K562 (cell line): ENCODE data around the gene ZNF629. TPM values are rescaled to one million over a fixed set of nuclear protein-coding genes. Genes with fewer than 3 reads are reported as not detected.

ENCODE experiments used
- ARHGAP35 ChIP-seq: fragments of 450-650 bp; IDR thresholded peaks from 2 replicates; pipeline ENCODE4 v1.6.1; 2018; ENCODE audit not compliant: partially characterized antibody
- ATF3 ChIP-seq, 2 experiments: fragments of 450-650 bp in 1 of 2; sonication (generic) in 1 of 2; formaldehyde crosslinking in 1 of 2; IDR thresholded peaks in 1 of 2; conservative IDR thresholded peaks in 1 of 2; 2 replicates each; pipeline versions ENCODE4 v1.6.1 to v1.8.1; 2016 to 2023; ENCODE audit warnings: mild to moderate bottlenecking in 2 of 2, moderate library complexity in 2 of 2, inconsistent platforms in 1 of 2, missing genetic modification reagents in 1 of 2
- BCL6 ChIP-seq: fragments of 250-450 bp; sonication (Bioruptor Pico); IDR thresholded peaks from 2 replicates; pipeline ENCODE4 v1.4.0; 2020
- CCNT2 ChIP-seq: IDR thresholded peaks from 2 replicates; pipeline ENCODE4 v1.6.1; 2011; ENCODE audit warnings: borderline replicate concordance, low read depth, mild to moderate bottlenecking, moderate library complexity, mixed read lengths, low read length; ENCODE audit not compliant: insufficient read length; ENCODE audit errors: extremely low read depth
- ELK3 ChIP-seq: fragments of 450-650 bp; formaldehyde crosslinking; IDR thresholded peaks from 2 replicates; pipeline ENCODE4 v1.4.0; 2020; ENCODE audit warnings: mild to moderate bottlenecking
- GATAD2A ChIP-seq: fragments of 450-650 bp; IDR thresholded peaks from 2 replicates; pipeline ENCODE4 v1.6.1; 2017
- HNRNPUL1 ChIP-seq: fragments of 200-400 bp; formaldehyde crosslinking; IDR thresholded peaks from 2 replicates; pipeline ENCODE4 v1.6.1; 2017; ENCODE audit warnings: low read length
- MAFK ChIP-seq: IDR thresholded peaks from 2 replicates; pipeline ENCODE4 v1.6.1; 2011; ENCODE audit warnings: low read length, improper control_type of control experiment
- MCM3 ChIP-seq: fragments of 450-650 bp; IDR thresholded peaks from 2 replicates; pipeline ENCODE4 v1.6.1; 2016
- PTTG1 ChIP-seq: fragments of 450-650 bp; IDR thresholded peaks from 2 replicates; pipeline ENCODE4 v1.6.1; 2016; ENCODE audit warnings: low read depth, mild to moderate bottlenecking, missing genetic modification characterization, missing compliant biosample characterization
- SPI1 ChIP-seq: IDR thresholded peaks from 2 replicates; pipeline ENCODE4 v1.6.1; 2011; ENCODE audit warnings: low read depth, low read length, control low read depth, borderline replicate concordance
- TAF15 ChIP-seq: fragments of 200-400 bp; formaldehyde crosslinking; IDR thresholded peaks from 2 replicates; pipeline ENCODE4 v1.6.1; 2017; ENCODE audit warnings: mild to moderate bottlenecking, low read depth, low read length, moderate library complexity
- ZBTB17 ChIP-seq: fragments of 450-650 bp; formaldehyde crosslinking; IDR thresholded peaks from 2 replicates; pipeline ENCODE4 v1.4.0; 2020; ENCODE audit warnings: mild to moderate bottlenecking
- ZBTB9 ChIP-seq: fragments of 450-650 bp; formaldehyde crosslinking; IDR thresholded peaks from 2 replicates; pipeline ENCODE4 v1.4.0; 2020; ENCODE audit warnings: mild to moderate bottlenecking, moderate library complexity
- ZNF174 ChIP-seq: fragments of 250-450 bp; sonication (Bioruptor Pico); IDR thresholded peaks from 2 replicates; pipeline ENCODE4 v1.4.0; 2020; ENCODE audit warnings: mild to moderate bottlenecking
- ZNF239 ChIP-seq: fragments of 250-450 bp; sonication (Bioruptor Pico); IDR thresholded peaks from 2 replicates; pipeline ENCODE4 v1.4.0; 2020; ENCODE audit warnings: mild to moderate bottlenecking
- ZNF324 ChIP-seq: fragments of 250-450 bp; sonication (Bioruptor Pico); IDR thresholded peaks from 2 replicates; pipeline ENCODE4 v1.4.0; 2020; ENCODE audit warnings: mild to moderate bottlenecking
- ZNF444 ChIP-seq: fragments of 250-450 bp; sonication (Bioruptor Pico); IDR thresholded peaks from 2 replicates; pipeline ENCODE4 v1.4.0; 2020; ENCODE audit warnings: mild to moderate bottlenecking, moderate library complexity
- polyA plus RNA-seq, 8 experiments: library from polyadenylated mRNA; depleted of rRNA in 4 of 8; stranded (reverse) in 5 of 8; unstranded in 3 of 8; fragments of >200 nt; fragmentation: Nextera tagmentation in 2 of 8; fragmentation: Illumina TruSeq in 1 of 8; extraction: Ambion mirVana in 2 of 8; extraction: Trizol in 1 of 8; gene quantifications; 2 replicates each; pipeline versions ENCODE4 v1.2.1 to v1.2.3, GENCODE V29; 2011 to 2014; ENCODE audit warnings: inconsistent platforms in 1 of 8, missing spikeins in 1 of 8
- total RNA-seq, 7 experiments: library from RNA; depleted of rRNA in 6 of 7; stranded (reverse); fragments of >200 nt in 6 of 7; fragmentation: Illumina TruSeq in 2 of 7; extraction: Trizol in 2 of 7; gene quantifications; 2 replicates each; pipeline versions ENCODE4 v1.2.1 to v1.2.3, GENCODE V29; 2011 to 2021; ENCODE audit warnings: low replicate concordance in 1 of 7
- TF ChIP-seq, protein P1 (sequence below): fragments of 450-650 bp; IDR thresholded peaks from one replicate; pipeline ENCODE4 v1.6.1; 2018; ENCODE audit warnings: mild to moderate bottlenecking, moderate library complexity; ENCODE audit not compliant: partially characterized antibody
- TF ChIP-seq, protein P2 (sequence below): fragments of 450-650 bp; IDR thresholded peaks from 2 replicates; pipeline ENCODE4 v1.6.1; 2014; ENCODE audit warnings: low read depth, mild to moderate bottlenecking, moderate library complexity, borderline replicate concordance
- TF ChIP-seq, protein P3 (sequence below): fragments of 250-450 bp; sonication (Bioruptor Pico); IDR thresholded peaks from 2 replicates; pipeline ENCODE4 v1.8.0; 2022; ENCODE audit warnings: inconsistent platforms

Gene ZNF629
- total and polyA plus RNA-seq, 9 of the 15 experiments (the other 6 are each of a cell fraction or from before 2014, with no cell fraction given) = 0.44 to 18.8 (median 7.4) TPM

- TF ChIP-seq ATF3 (IDR thresholded peaks at IDR 0.05) (no peak), ATF3 (CRISPR knock-in tag; conservative IDR thresholded peaks at IDR 0.05) (0 out of 2 replicates have a peak, but pooled peaks have one; percentile 50), BCL6 (CRISPR knock-in tag) (no peak), TAF15 (no peak), MAFK (no peak), CCNT2 (no peak), GATAD2A (peak; percentile 80), ZNF444 (no peak), SPI1 (no peak), ZNF324 (CRISPR knock-in tag) (no peak), PTTG1 (tag) (no peak), ELK3 (CRISPR knock-in tag) (no peak), HNRNPUL1 (no peak), ZBTB9 (CRISPR knock-in tag) (peak; percentile 51; the same call in 1 of the 2 replicates), ARHGAP35 (no peak), ZNF239 (CRISPR knock-in tag) (no peak), MCM3 (no peak), ZNF174 (CRISPR knock-in tag) (no peak), ZBTB17 (0 out of 2 replicates have a peak, but pooled peaks have one; percentile 52)
- TF ChIP-seq, protein P1, sequence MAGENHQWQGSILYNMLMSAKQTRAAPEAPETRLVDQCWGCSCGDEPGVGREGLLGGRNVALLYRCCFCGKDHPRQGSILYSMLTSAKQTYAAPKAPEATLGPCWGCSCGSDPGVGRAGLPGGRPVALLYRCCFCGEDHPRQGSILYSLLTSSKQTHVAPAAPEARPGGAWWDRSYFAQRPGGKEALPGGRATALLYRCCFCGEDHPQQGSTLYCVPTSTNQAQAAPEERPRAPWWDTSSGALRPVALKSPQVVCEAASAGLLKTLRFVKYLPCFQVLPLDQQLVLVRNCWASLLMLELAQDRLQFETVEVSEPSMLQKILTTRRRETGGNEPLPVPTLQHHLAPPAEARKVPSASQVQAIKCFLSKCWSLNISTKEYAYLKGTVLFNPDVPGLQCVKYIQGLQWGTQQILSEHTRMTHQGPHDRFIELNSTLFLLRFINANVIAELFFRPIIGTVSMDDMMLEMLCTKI = no peak
- TF ChIP-seq, protein P2, sequence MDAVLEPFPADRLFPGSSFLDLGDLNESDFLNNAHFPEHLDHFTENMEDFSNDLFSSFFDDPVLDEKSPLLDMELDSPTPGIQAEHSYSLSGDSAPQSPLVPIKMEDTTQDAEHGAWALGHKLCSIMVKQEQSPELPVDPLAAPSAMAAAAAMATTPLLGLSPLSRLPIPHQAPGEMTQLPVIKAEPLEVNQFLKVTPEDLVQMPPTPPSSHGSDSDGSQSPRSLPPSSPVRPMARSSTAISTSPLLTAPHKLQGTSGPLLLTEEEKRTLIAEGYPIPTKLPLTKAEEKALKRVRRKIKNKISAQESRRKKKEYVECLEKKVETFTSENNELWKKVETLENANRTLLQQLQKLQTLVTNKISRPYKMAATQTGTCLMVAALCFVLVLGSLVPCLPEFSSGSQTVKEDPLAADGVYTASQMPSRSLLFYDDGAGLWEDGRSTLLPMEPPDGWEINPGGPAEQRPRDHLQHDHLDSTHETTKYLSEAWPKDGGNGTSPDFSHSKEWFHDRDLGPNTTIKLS = peak; percentile 55; the same call in 1 of the 2 replicates
- TF ChIP-seq, protein P3, sequence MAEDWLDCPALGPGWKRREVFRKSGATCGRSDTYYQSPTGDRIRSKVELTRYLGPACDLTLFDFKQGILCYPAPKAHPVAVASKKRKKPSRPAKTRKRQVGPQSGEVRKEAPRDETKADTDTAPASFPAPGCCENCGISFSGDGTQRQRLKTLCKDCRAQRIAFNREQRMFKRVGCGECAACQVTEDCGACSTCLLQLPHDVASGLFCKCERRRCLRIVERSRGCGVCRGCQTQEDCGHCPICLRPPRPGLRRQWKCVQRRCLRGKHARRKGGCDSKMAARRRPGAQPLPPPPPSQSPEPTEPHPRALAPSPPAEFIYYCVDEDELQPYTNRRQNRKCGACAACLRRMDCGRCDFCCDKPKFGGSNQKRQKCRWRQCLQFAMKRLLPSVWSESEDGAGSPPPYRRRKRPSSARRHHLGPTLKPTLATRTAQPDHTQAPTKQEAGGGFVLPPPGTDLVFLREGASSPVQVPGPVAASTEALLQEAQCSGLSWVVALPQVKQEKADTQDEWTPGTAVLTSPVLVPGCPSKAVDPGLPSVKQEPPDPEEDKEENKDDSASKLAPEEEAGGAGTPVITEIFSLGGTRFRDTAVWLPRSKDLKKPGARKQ (CRISPR knock-in tag) = no peak
These were observed at the start of gene ZNF629 (continued) for GRCh38 chr16:30786936-30787612.
